ENCODE measurements around the gene ELL3.

- TF ChIP-seq EZH2 (IDR thresholded peaks at IDR 0.05) (no peak), POLR2AphosphoS5 (IDR thresholded peaks at IDR 0.05; ENCODE audit: borderline replicate concordance, low read depth, low read length) (no peak), FOXP2 (optimal IDR thresholded peaks at IDR 0.05; ENCODE audit: control extremely low read depth, extremely low read length, insufficient read depth) (no peak)
Measured at GRCh38 chr15:43779016-43779415, 2.2 kb upstream of the ELL3 start.
